DOHH2 (cell line): ENCODE results near the gene MRPL53.

Source experiments
- CTCF ChIP-seq: fragments of 200-600 bp; sonication (generic); IDR thresholded peaks from one replicate; pipeline ENCODE4 v1.5.1; 2014; ENCODE audit warnings: antibody characterized with exemption, mild to moderate bottlenecking, low read depth, low read length; ENCODE audit not compliant: poor library complexity, severe bottlenecking
- EZH2phosphoT487 ChIP-seq: fragments of 200-600 bp; sonication (generic); IDR thresholded peaks from 2 replicates; pipeline ENCODE4 v1.6.1; 2017; ENCODE audit warnings: borderline replicate concordance, mild to moderate bottlenecking, antibody characterized with exemption, low read length, moderate library complexity, mixed read lengths

GRCh38 chr2:74424995-74425406 lies 47.5 kb downstream of the MRPL53 start:
- TF ChIP-seq CTCF (no peak), EZH2phosphoT487 (no peak)
